GM20000 (cell line): ENCODE measurements around the gene CD3E.

Experiments used
- DNase-seq: peaks from one replicate; pipeline ENCODE4 v3.0.0; 2012; ENCODE audit warnings: low spot score
- CTCF ChIP-seq: IDR thresholded peaks from 2 replicates; pipeline ENCODE4 v1.5.1; 2012; ENCODE audit warnings: mild to moderate bottlenecking, control low read depth; ENCODE audit errors: extremely low read depth, missing control alignments

CD3E gene

GRCh38 chr11:118313242-118313641 lies 8.7 kb downstream of the CD3E start:
- no peak for DNase-seq
- TF ChIP-seq CTCF: no peak

- TF ChIP-seq CTCF: no peak
- no peak for DNase-seq
Observed at GRCh38 chr11:118314988-118315411, 10.5 kb downstream of the CD3E start.

GRCh38 chr11:118318124-118318523 lies 13.6 kb downstream of the CD3E start:
- no peak for DNase-seq
- TF ChIP-seq CTCF: no peak

- DNase-seq: no peak
- no peak for TF ChIP-seq CTCF
Observed at GRCh38 chr11:118318581-118319336, 14.2 kb downstream of the CD3E start.

- no peak for DNase-seq
Observed at GRCh38 chr11:118319337-118319707, 14.8 kb downstream of the CD3E start.

GRCh38 chr11:118320515-118320914 lies 16.0 kb downstream of the CD3E start:
- TF ChIP-seq CTCF: no peak
- no peak for DNase-seq

More at GRCh38 chr11:118319337-118319707, 14.8 kb downstream of the CD3E start:
- TF ChIP-seq CTCF: no peak

GRCh38 chr11:118321386-118322082 lies 17.0 kb downstream of the CD3E start:
- DNase-seq: no peak
- TF ChIP-seq CTCF: no peak
